Raji (cell line): ENCODE results near the gene TMEM205.

Experiments
- POLR2A ChIP-seq: IDR thresholded peaks from 2 replicates; pipeline ENCODE4 v1.6.1; 2011; ENCODE audit warnings: low read depth, low read length, control low read depth; ENCODE audit not compliant: insufficient read depth

Gene TMEM205

GRCh38 chr19:11295180-11295579 lies 50.9 kb downstream of the TMEM205 start:
- TF ChIP-seq POLR2A = no peak

GRCh38 chr19:11293433-11294389 lies 52.4 kb downstream of the TMEM205 start:
- no peak for TF ChIP-seq POLR2A
